ENCODE results near the gene TMEM44.

The TMEM44 gene, protein sequence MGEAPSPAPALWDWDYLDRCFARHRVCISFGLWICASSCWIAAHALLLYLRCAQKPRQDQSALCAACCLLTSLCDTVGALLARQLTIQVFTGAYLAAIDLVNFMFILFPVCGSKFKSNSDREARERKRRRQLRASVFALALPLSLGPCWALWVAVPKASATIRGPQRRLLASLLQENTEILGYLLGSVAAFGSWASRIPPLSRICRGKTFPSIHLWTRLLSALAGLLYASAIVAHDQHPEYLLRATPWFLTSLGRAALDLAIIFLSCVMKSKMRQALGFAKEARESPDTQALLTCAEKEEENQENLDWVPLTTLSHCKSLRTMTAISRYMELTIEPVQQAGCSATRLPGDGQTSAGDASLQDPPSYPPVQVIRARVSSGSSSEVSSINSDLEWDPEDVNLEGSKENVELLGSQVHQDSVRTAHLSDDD

GRCh38 chr3:194633349-194634004, at the start of gene TMEM44:
TMEM44 (minus strand) TSS chr3:194633419; CDS start chr3:194633215, 204 bp downstream.
- DNase-seq (ENCODE audit: low read depth in 2 of 2, low spot score in 1 of 2) = peak; percentile 18 to 22

GRCh38 chr3:194682694-194683310, 49.6 kb upstream of the TMEM44 start:
- DNase-seq (ENCODE audit: low read depth in 2 of 2, low spot score in 1 of 2) = peak in 1 of 2 donors; percentile 45

DNA sequence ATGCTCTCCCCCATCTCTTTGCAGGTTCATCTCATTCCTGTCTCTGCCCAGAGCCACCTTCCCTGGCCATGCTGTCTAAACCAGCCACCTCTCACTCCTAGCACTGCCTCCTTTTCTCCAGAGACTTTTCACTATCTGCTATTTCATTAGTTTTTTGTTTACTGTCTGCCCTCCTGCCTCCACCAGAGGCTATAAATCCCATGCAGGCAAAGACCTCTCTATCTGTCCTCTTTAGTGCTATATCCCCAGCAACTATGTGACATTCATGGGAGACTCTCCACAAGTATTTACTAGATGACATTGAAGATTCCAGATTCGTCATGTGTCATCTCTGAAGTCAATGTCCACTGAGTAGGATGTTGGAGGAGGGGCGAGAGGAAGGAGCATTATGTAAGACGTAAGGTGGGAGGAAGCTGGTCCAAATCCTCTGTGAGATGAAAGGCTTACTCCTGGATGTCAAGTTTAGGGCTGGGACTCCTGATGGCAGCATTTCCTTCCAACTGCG, 49.0 kb upstream of the TMEM44 start:
- DNase-seq (ENCODE audit: low read depth in 2 of 2, low spot score in 1 of 2) = no peak

- DNase-seq (ENCODE audit: low read depth in 2 of 2, low spot score in 1 of 2) = no peak
Observed at GRCh38 chr3:194680888-194681615, 47.8 kb upstream of the TMEM44 start.

DNA sequence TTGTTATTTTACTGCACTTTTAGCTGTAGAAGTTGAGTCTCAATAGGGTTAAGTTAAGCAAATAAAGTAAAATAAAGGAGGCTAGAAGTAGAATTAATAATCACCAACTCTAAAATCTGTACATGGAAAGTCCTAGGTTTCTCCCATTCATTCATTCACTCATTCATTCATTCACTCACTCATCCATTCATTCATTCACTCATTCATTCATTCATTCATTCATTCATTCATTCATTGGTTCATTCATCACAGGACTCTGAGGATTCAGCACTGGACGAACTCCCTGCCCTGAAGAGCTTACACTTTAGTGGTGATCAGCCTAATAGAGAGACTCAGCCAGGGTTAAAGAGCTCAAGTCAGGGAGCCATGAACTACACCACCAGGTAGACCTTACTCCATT, 43.3 kb upstream of the TMEM44 start:
- DNase-seq (ENCODE audit: low read depth in 2 of 2, low spot score in 1 of 2) = no peak

DNA sequence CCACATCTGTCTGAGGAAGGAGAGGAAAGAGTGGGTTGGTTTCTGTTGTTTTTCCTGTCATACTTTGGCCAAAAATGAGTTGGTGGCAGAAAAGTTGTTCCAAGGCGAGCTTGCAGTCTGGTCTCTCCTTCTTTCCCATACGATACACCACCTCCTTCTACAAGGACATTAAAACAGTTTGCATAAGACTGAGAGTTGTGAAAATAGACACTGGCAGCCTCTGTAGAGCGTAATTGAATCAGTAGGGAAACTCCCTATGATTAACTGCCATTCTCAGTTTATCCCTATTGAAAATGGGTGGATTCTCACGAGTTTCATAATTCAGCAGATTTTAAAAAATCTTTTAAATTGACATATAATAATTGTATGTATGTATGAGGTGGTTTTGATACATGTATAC, 42.5 kb upstream of the TMEM44 start:
- no peak for DNase-seq (ENCODE audit: low read depth in 2 of 2, low spot score in 1 of 2)

DNA sequence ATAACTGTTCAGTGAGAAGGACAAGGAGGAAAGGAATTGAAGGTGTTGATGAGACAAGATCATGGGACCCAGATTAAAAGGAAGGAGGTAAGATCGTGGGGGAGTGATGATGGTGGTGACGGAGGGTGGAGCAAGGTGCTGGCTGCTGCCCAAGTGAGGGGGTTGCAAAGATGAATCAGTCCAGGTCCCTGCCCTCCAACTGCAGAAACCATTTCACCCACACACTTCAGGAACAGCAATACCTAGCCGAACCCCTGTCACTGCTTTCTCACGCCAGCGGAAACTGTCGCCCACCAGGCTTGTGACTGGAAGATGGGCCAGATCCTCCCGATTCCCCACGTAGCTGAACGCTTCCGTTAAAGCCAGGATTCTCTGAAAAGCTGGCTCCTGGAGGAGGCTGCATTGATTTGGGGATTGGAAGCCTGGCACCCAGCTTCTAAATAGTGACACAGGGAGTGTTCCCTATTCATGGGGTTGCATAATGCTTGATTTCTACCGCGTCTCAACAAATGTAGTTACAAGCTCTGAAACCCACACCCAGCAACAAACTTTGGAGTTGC, 41.9 kb upstream of the TMEM44 start:
- DNase-seq (ENCODE audit: low read depth in 2 of 2, low spot score in 1 of 2) = no peak

GRCh38 chr3:194673761-194674160, 40.5 kb upstream of the TMEM44 start:
- DNase-seq (ENCODE audit: low read depth in 2 of 2, low spot score in 1 of 2) = no peak

GRCh38 chr3:194672876-194673275, 39.7 kb upstream of the TMEM44 start:
- no peak for DNase-seq (ENCODE audit: low read depth in 2 of 2, low spot score in 1 of 2)

GRCh38 chr3:194671900-194672808, 38.9 kb upstream of the TMEM44 start, which contains the start of gene LSG1:
LSG1 (minus strand) TSS chr3:194672191; CDS start chr3:194672162, 29 bp downstream.
- peak; percentile 71 to 80 for DNase-seq (ENCODE audit: low read depth in 2 of 2, low spot score in 1 of 2)

- no peak for DNase-seq (ENCODE audit: low read depth in 2 of 2, low spot score in 1 of 2)
Observed at GRCh38 chr3:194671511-194671899, 38.3 kb upstream of the TMEM44 start.

- DNase-seq (ENCODE audit: low read depth in 2 of 2, low spot score in 1 of 2) = no peak
Observed at GRCh38 chr3:194667363-194667762, 34.1 kb upstream of the TMEM44 start.

GRCh38 chr3:194664857-194665256, 31.6 kb upstream of the TMEM44 start:
- DNase-seq (ENCODE audit: low read depth in 2 of 2, low spot score in 1 of 2) = no peak

DNA sequence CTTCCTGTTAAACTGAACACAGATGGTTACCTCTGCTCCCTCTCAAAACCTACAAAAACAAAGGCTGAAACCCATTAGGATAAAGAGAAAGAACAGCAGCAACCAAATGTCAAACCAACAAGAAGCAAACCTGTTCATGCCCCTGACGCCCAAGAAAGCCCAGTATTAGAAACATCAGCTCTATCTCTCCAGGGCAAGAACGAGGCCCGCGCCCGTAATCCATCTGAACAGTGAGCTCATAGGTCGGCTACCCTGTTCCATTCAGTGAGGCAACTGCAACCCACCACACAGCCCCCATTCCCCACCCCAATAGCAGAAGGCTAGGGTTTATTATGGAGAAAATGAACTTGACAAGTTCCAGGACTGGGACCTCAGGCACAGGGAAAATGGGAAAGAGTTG, 28.7 kb upstream of the TMEM44 start:
- DNase-seq (ENCODE audit: low read depth in 2 of 2, low spot score in 1 of 2) = no peak

DNA sequence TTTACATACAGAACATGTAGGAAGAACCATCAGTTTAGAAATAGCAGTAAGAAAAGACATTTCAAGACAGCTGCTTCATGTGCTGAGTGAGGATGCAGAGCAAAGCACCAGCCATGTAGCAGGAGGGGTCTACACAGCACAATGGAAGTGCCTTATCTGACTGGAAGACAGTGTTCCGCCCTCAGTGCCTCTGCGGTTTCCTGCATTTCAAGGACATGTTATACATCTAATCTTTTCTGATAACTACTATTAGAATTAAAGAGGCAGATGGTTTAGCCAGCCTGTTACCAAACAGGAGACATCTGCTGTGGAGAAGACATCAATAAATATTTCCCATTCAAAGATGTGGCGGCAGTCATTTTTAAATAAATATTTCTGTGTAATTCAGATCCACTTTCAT, 28.2 kb upstream of the TMEM44 start:
- DNase-seq (ENCODE audit: low read depth in 2 of 2, low spot score in 1 of 2) = no peak

GRCh38 chr3:194659778-194660177, 26.6 kb upstream of the TMEM44 start:
- DNase-seq (ENCODE audit: low read depth in 2 of 2, low spot score in 1 of 2) = no peak

GRCh38 chr3:194658477-194659242, 25.4 kb upstream of the TMEM44 start:
- DNase-seq (ENCODE audit: low read depth in 2 of 2, low spot score in 1 of 2) = no peak

- DNase-seq (ENCODE audit: low read depth in 2 of 2, low spot score in 1 of 2) = no peak
Observed at GRCh38 chr3:194657439-194657838, 24.2 kb upstream of the TMEM44 start.

- DNase-seq (ENCODE audit: low read depth in 2 of 2, low spot score in 1 of 2) = no peak
Observed at GRCh38 chr3:194654443-194654842, 21.2 kb upstream of the TMEM44 start.
